ENCODE results near the gene RDH16.

DNA sequence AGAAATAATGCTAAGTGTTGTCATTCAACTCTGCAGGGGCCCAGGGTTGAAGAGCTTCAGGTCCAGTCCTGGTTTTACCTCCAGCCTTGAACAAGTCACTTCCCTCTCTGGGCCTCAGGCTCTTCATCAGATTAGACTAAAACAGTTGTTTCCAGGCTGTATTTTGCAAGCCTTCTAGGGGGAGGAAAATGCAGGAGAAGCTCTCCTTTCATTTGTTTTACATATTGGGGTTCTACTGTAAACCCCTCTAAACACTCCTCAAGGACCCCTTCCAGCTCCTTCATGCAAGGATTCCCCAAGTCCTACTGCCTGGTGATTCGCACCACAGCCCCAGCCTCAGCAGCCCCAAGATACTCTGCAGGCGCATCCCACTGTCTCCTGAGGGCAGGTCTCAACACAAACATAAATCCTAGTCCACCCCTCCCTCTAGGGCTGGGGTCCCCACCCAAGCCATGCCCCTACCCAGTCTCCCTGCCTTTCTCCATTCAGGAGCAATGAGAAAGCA lies 25.9 kb downstream of the RDH16 start:
- TF ChIP-seq, protein P1, sequence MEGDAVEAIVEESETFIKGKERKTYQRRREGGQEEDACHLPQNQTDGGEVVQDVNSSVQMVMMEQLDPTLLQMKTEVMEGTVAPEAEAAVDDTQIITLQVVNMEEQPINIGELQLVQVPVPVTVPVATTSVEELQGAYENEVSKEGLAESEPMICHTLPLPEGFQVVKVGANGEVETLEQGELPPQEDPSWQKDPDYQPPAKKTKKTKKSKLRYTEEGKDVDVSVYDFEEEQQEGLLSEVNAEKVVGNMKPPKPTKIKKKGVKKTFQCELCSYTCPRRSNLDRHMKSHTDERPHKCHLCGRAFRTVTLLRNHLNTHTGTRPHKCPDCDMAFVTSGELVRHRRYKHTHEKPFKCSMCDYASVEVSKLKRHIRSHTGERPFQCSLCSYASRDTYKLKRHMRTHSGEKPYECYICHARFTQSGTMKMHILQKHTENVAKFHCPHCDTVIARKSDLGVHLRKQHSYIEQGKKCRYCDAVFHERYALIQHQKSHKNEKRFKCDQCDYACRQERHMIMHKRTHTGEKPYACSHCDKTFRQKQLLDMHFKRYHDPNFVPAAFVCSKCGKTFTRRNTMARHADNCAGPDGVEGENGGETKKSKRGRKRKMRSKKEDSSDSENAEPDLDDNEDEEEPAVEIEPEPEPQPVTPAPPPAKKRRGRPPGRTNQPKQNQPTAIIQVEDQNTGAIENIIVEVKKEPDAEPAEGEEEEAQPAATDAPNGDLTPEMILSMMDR (IDR thresholded peaks at IDR 0.05): no peak
- TF ChIP-seq POLR2A (IDR thresholded peaks at IDR 0.05): no peak
